ENCODE results near the gene ANOS1.

DNA sequence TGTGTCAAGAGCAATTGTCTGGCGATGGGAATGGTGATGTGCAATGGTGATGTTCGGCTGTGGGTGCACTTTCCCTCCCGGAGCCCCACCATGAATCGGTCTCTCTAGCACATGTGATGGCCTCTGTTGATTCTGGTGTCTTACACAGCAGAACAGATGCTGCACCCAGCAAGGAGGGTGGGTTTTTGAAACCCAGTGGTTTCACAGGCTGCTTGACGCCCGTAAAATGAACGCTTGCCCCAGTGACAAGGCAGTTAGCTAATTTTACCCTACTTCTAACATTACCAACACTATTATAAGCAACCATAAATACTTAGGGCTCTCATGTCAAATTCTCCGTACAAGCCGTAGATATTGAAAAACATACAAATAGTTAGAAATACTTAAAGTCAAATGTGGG lies 5.9 kb upstream of the ANOS1 start:
- TF ChIP-seq CTCF (IDR thresholded peaks at IDR 0.05; ENCODE audit: low read length) (no peak), EZH2 (optimal IDR thresholded peaks at IDR 0.05; ENCODE audit: low read depth, low read length) (no peak), EZH2phosphoT487 (IDR thresholded peaks at IDR 0.05; ENCODE audit: low read length) (no peak)
